Amniotic stem cell (primary cell): ENCODE results near the gene ZNF79.
"Not testable (repeated sequence)": the region's sequence is repeated elsewhere in the genome, so short reads cannot be mapped to it uniquely, and the experiment has no call there.

Source experiments
- DNase-seq: peaks from one replicate; lab custom pipeline; 2025; lab: John Stamatoyannopoulos, UW

Gene ZNF79

DNA sequence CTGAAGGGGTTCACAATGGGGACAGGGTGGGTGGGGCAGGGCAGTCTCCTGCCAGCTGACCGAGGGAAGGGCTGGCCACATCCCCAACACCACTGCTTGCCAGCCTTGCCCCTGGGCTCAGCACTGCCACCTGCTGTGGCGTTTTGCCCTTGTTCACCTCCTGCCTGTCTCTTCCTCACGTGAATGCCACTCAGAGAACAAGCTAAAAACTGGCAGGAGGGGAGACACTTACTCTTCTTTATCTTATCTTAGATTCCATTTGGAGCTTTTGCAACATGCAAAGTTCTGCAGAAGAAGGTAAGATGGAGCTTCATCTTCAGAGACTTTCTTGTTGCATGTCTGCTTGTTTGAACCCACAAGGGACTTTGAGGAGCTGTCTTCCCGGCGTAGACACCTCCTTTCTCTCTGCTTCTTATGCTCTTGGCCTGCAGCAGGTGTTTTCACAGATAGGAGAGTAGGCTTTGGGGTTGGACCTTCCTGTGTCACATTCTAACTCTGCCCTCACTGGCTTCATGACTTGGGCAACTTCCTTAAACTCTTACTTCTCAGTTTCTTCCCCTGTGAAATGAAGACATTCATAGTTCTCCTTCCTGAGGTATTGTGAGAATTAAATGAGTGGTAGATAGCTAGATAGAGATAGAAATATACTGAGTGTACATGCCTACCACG lies 31.3 kb downstream of the ZNF79 start:
- no peak for DNase-seq

DNA sequence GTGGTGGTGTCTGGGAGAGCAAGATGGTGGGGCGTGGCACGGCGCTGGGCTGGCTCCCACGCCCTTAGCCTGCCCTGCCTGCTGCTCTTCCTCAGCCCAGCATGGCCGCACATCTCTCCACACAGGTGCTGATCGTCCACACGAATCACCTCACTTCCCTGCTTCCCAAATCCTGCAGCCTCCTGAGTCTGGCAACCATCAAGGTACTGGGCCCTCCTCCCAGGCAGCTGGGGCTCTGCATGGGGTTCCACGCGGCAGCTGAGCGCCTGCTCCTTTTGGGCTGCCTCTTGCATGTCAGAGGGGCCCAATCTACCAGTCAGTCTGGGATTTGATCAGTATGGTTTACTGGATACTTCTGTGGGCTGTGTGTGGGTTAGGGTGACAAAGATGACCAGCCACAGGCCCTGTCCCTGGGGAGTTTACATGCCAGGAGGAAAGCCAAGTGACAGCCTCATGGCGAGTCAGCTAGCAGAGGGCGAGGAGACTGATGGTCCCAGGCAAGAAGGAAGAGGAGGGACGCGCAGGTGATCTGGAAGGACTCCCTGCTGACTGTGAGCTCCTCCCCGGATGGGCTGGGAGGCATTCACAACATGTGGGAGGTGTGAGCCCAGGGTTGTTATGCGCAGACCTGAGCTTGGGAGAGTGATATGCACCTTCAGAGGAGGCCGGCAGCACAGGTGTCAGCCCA lies 33.2 kb downstream of the ZNF79 start:
- no peak for DNase-seq

DNA sequence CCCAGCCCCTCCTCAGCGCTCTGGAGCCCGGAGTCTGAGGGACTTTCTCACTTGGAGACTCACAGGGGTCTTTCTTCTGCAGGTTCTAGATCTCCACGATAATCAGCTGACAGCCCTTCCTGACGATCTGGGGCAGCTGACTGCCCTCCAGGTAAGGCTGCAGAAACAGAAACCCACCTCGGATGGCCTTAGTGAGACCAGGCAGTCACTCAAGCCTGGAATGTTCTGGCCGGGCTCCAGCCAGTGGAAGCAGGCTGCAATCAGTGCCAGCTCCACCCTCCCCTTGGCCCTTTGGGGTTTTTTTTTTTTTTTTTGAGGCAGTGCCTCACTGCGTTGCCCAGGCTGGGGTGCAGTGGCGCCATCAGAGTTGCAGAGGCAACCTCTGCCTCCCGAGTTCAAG lies 34.7 kb downstream of the ZNF79 start:
- DNase-seq = no peak

DNA sequence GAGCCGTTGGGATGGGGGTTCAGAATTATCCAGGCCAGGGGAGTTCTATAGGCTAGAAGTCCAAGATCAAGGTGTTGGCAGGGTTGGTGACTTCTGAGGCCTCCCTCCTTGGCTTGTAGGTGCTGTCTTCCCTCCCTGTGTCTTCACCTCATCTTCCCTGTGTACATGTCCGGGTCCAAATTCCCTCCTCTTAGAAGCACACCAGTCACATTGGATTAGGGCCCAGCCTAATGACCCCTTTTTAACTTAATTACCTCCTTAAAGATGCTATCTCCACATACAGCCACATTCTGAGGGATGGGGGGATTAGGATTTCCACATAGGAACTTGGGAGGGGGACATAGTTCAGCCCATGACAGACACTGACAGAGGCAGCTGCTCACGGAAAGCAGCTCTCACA lies 39.2 kb downstream of the ZNF79 start:
- DNase-seq = no peak

DNA sequence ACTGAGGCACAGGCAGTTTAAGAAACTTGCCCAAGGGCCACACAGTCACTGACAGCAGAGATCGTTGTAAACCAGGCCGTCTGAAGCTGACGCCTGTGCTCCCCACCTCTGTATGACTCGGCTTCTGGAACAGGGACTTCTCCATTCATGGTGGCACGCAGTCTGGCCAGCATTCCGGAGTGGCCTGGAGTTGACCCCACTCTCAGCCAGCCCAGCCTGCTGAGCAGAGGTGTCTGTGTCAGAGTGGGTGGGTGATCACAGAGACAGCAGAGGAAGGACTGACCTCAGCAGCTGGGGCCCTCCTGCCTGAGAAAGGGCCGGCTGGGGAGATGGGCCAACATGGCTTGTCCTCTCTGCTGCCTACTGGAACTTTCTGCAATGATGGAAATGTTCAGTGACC lies 39.7 kb downstream of the ZNF79 start:
- DNase-seq = no peak

DNA sequence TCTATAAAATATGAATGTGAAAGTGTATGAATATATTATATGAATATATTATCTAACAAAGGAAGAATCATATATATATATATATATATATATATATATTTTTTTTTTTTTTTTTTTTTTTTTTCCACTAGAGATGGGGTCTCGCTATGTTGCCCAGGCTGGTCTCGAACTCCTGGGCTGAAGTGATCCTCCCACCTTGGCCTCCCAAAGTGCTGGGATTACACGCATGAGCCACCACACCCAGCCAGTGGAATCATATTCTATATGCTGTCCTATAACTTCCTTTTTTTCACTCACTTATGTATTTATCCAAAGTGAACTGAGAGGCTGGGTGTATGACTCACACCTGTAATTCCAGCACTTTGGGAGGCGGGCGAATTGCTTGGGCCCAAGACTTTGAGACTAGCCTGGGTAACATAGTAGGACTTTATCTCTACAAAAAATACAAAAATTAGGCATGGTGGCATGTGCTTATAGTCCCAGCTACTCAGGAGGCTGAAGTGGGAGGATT lies 42.3 kb downstream of the ZNF79 start:
- not testable (repeated sequence) for DNase-seq

DNA sequence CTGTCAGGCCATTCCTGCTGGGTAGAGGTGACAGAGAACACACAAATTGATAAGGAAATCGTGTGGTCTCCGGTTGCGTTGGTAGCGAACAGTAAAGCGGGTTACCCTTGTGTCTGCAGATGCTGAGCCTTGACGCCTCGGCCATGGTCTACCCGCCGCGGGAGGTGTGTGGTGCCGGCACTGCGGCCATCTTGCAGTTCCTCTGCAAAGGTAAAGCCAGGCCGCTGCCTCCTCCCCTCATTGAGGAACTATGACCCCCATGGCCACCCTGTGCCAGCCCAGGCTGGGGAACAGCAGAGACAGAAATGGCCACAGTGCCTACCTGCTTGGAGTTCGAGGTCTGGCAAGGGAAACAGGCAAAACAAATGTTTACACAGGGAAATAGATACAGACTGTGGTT lies 43.4 kb downstream of the ZNF79 start:
- DNase-seq = no peak

DNA sequence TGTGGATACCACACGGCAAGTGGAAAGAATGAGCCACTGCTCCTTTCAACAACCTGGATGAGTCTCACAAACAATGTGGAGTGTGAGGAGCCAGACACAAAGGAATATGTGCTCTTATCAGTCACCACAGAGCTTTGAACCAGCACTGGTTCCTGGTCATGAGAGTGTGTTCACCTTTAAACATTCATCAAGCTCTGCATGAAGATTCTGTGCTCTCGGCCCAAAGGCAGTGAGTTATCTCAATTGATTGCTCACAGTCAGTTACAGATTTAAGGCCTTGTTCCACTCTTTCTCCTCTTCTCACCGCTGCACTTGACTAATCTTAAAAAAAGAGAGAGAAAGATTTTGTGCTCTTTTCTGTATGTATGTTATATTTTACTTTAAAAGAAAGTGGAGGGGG lies 46.5 kb downstream of the ZNF79 start:
- DNase-seq = no peak

DNA sequence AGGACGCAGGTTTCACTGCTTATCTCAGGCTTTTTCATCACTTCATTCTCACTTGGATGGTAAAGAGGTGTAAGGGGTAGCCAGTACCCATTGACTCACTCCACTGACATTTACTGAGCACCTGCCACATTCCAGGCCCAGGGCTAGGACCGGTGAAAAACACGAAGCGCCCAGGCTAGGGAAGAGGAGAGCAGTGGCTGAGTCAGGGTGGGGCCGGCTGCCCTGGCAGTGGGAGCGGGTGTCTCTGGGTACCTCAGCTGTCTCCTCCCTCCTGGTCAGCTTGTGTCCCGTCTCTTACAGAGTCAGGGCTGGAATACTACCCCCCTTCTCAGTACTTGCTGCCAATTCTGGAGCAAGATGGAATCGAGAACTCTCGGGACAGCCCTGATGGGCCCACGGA lies 49.3 kb downstream of the ZNF79 start:
- DNase-seq = no peak

DNA sequence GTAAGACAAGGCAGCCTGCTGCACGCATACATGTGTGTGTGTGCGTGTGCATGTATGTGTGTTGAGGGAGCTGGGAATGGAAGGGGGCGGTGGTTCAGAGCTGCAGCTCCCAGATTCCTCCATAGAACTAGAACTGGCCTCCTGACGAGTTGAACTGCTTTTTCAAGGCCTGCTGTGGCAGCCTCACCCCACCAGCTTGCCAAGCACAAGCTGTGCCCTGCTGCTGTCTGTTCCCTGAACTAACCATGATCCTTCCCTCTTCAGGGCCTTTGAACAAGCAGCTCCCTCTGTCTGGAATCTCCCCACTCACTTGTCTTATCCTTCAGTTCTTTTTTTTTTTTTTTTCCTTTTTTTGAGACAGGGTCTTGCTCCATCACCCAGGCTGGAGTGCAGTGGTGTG lies 49.8 kb downstream of the ZNF79 start:
- no peak for DNase-seq

DNA sequence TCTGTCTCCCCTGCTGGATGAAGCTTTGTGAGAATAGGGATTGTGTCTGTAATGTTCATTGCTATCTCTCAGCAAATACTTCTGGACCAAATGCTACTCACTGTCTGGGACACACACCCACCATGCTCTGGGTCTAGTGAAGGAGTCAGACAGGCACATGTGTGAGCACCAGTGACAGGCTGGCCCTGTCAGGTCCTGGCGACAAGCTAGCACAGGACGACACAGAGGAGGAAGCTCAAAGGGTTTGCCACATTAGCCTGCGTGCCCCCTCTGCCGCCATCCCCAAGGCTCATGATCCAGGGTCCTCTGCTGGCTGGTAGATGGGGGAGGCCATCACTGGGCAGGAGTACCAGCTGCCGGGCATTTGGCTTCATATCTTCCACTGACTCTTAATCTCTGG lies 50.4 kb downstream of the ZNF79 start:
- DNase-seq = no peak

DNA sequence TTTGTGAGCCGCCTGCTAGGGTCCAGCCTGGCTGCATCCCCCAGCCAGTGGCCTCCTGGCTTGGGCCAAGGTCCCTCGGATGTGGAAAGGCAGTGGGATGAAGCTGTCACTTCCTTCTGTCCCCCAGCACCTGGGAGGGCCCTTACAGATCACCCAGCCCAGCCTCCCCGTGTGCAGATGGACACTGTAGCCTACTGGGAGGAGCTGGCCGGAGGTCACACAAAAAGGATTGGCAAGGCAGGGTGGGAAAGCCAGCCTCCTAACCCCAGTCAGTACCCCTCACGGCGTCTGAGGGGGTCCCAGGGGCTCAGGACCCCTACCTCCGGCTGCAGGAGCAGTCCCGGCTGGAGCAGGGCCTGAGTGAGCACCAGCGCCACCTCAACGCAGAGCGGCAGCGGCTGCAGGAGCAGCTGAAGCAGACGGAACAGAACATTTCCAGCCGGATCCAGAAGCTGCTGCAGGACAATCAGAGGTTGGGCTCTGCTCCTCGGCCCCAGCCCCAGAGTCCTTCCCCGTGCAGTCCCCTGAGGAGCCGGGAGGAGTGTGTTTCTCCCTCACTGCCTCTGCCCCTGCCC lies 55.4 kb downstream of the ZNF79 start:
- DNase-seq = no peak

DNA sequence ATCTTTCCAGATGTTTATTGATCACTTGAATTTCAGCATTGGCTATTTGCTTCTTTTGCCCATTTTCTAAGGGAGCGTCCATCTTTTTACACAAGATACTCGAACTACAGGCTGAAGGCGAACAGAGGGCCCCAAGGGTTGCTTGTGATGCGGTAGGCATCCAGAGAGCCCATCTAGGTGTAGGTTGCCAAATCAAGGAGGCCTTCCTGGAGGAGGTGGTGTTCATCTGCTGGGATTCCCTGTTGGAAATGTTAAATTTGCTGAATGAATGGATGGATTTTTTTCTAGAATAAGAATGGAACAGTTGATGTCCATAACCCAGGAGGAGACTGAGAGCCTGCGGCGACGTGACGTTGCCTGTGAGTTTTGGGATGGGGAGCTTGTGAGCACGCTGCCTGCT lies 58.5 kb downstream of the ZNF79 start:
- no peak for DNase-seq

DNA sequence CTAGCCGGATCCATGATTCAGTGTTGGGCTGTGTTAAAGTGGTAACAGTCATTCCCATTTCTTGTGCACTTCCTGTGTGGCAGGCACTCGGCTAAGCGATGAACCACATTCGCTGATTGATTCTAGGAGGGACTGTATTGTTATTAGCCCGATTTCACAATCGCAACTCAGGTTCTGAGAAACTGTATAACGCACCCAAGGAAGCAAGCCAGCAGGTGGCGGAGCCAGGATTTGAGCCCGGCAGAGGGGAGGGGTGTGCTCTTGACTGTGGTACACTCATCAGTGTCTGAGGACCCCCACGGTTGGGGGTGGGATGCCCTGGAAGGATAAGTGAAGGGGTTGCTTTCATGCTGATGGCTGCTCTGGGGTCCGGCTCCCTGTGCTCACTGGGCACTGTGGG lies 61.8 kb downstream of the ZNF79 start:
- no peak for DNase-seq

DNA sequence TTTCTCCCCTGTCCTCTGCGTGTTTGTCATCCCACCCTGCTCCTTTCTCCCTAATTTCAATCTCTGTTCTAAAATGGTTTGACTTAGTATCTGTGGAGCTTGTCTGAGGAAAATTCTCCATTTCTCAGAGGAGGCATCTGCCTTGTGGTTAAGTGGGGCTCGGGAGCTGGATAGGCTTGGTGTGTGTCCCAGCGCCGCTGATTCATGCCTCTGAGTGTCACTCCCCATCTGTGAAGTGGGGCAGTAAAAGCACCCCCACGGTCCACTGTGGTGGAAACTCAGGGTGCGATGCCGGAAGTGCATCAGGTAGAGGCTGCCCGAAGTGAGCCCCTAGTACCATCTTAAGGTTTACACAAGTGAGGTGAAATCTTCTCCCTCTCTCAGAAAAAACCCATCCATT lies 64.8 kb downstream of the ZNF79 start:
- no peak for DNase-seq

DNA sequence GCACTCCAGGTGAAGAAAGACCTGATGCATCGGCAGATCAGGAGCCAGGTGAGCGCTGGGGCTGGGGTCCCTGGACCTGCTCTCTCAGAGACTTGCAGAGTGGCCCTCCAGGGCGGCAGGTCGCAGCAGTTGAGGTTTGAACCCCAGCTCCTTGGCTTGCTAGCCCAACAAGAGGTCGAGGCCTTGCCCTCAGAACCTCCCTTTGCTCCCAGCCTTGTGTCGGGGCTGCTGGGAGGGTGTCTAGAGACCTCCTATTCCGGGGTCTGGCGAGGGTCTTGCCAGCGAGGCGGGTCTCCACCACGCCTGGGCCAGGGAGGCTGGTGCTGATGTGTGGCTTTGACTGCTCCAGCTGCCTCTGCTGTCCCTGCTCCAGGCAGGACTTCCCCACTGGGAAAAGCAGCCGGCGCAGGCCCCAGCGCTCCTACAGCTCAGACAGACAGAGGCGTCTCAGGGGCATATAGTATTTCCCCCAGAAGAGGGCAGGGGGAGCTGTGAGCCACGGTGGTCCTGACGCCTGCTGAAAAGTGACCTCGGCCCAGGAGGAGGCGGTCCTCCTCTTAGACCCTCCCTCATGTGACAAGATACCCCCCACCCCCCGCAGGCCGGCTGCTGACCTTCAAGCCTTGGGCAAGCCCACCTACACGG lies 65.4 kb downstream of the ZNF79 start:
- no peak for DNase-seq

DNA sequence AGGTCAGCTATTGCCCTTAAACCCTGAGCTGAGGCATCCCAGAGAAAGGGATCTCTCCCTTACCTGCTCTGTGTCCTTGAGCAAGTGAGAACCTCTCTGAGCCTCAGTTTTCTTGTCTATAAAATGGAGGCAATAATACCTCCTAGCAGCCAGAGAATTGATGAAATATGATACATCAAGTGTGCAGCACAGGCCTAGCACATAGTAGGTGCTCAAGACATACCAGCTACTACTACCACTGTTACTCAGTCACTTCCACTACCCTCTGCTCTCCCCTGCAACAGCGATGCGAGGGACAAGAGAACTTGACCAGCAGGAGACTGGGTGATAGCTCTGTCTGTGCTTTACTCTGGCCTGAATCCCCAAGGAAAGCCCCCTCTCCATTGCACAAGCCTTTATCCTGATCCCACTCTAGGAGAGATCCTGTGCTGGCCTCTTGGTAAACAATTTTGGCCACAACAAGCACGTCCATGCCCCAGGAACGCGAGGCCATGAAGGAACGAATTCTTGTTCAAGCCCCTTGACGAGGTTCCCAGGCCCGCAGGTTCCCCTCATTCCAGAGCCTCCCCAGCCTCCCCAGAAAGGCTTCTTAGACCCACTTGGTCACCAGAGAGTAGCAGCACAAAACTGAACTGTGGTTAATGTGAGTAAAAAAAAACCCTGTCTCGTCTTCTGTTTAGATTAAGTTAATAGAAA lies 66.5 kb downstream of the ZNF79 start:
- DNase-seq = no peak

DNA sequence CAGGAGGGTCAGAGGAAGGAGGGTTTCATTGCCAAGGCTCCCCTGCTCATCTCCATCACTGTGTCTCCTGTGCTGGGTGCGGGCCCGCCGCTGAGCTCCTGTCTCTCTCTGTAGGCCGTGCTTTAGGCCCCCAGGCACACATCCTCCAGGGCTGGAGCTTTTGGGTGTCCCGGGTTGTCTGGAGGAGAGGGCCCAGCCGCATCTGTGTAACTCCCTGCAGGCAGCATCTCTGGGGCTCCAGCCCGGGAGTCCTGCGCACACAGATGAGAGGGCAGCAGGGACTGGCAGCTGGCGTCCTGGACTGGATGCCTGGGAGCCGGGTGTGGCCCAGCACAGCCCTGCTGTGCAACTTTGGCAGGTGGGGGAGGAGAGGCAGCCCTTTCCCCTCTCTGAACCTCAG lies 67.3 kb downstream of the ZNF79 start:
- no peak for DNase-seq

DNA sequence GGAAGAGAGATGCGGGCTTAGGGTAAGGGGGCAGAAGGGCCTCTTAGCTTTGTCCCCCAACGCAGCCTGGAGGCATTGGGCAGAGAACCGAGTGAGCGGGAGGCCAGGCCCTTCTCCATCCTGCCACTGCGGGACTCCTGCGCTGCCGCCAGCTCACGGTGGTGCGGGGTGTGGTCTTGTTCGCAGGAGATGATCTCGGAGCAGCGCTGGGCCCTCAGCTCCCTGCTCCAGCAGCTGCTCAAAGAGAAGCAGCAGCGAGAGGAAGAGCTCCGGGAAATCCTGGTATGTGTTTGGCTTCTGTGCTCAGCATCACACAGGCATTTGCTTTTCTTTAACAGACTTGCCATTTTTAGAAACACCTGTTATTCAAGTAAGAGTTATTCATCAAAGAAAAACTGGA lies 68.4 kb downstream of the ZNF79 start:
- no peak for DNase-seq

DNA sequence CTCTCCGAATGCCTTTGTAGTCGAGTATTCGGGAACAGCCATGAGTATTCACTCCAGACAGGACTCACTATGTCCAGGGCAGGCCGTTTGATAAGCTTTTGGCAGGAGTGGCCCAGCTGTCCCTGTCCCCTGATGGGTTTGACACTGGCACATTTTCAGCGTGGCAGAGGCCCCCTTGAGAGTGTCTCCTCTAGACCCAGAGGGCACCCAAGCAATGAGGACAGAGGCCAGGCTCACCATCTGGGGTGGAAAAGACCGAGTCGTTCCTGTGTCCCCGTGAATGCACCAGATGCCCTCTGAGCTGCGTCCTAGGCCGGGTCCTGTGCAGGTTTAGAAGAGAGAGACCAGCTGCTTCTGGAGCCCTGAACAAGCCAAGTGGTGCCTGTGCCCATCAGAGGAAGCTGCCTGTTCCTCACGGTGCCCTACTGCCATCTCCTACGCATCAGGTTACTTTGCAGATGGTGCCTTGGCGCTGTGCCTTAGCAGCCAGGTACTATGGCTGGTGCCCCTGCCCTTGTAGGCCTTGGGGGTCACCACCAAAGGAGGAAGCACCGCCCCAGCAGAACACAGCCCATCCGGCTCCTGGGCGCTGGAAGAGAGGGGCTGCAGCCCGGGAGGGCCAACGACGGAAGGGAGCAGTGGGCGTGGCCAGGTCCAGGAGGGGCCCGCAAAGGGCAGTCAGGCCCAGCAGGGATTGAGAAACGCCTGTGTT lies 69.6 kb downstream of the ZNF79 start:
- DNase-seq = no peak

DNA sequence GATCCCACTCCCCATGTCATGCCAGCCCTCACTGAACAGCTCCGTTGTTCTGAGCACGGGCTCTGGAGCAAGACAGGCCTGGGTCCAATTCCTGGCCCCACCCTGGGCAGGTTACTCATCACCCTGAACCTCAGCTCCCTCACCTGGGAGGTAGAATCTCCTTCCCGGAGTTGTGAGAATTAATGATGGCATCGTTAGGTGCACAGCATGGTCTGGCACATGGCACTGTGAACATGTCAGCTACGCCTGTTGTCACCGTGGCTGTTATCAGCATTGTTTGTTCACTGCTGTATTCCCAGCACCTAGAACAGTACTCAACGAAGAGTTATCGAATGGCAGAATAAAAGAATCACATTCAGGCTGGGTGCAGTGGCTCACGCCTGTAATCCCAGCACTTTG lies 70.1 kb downstream of the ZNF79 start:
- no peak for DNase-seq
